Endothelial cell of hepatic sinusoid (primary cell): Measurements from ENCODE around the gene UCK2.
"Not testable (repeated sequence)": the region's sequence is repeated elsewhere in the genome, so short reads cannot be mapped to it uniquely, and the experiment has no call there.

Experiments used
- in situ Hi-C: cut with HindIII; loops from 2 replicates; pipeline ENCODE4 v1.10.0; 2017; ENCODE audit warnings: low sequenced_read_pairs

UCK2 gene

GRCh38 chr1:165827268-165828102 lies at the start of gene UCK2:
Gene UCK2 (plus strand): TSS chr1:165827614. CDS start chr1:165827834, 220 bp downstream.
- in situ Hi-C loops, result loop anchor here (5.0 kb wide), 2 partner anchors 35 to 75 kb away; no protein-coding TSS in a partner anchor

- in situ Hi-C loops, result not testable (repeated sequence)
Observed at GRCh38 chr1:165778197-165778596, 49.2 kb upstream of the UCK2 start.

- in situ Hi-C loops, result not testable (repeated sequence)
Observed at GRCh38 chr1:165783519-165783918, 43.9 kb upstream of the UCK2 start.

- in situ Hi-C loops, result loop anchor here (5.0 kb wide), 1 partner anchor 105 kb away; no protein-coding TSS in a partner anchor
Observed at GRCh38 chr1:165787741-165788140, 39.7 kb upstream of the UCK2 start.

GRCh38 chr1:165793951-165794350 lies 33.5 kb upstream of the UCK2 start:
- in situ Hi-C loops, result no loop called here

GRCh38 chr1:165795894-165796293 lies 31.5 kb upstream of the UCK2 start:
- in situ Hi-C loops, result no loop called here

- in situ Hi-C loops, result no loop called here
Observed at GRCh38 chr1:165799387-165799786, 28.0 kb upstream of the UCK2 start.

GRCh38 chr1:165804513-165804912 lies 22.9 kb upstream of the UCK2 start:
- in situ Hi-C loops, result not testable (repeated sequence)

- in situ Hi-C loops, result no loop called here
Observed at GRCh38 chr1:165807613-165808012, 19.8 kb upstream of the UCK2 start.

- in situ Hi-C loops, result no loop called here
Observed at GRCh38 chr1:165815725-165816124, 11.7 kb upstream of the UCK2 start.

GRCh38 chr1:165816157-165816556 lies 11.3 kb upstream of the UCK2 start:
- in situ Hi-C loops, result no loop called here

- in situ Hi-C loops, result no loop called here
Observed at GRCh38 chr1:165816826-165817497, 10.5 kb upstream of the UCK2 start.

GRCh38 chr1:165823552-165824268 lies 3.7 kb upstream of the UCK2 start:
- in situ Hi-C loops, result no loop called here

GRCh38 chr1:165824269-165824643 lies 3.2 kb upstream of the UCK2 start:
- in situ Hi-C loops, result no loop called here

GRCh38 chr1:165826565-165827267 lies 698 bp upstream of the UCK2 start:
- in situ Hi-C loops, result loop anchor here (5.0 kb wide), 2 partner anchors 36 to 76 kb away; no protein-coding TSS in a partner anchor

GRCh38 chr1:165828103-165828668 lies 772 bp downstream of the UCK2 start:
- in situ Hi-C loops, result loop anchor here (5.0 kb wide), 2 partner anchors 34 to 74 kb away; no protein-coding TSS in a partner anchor

GRCh38 chr1:165828669-165829329 lies 1.4 kb downstream of the UCK2 start:
- in situ Hi-C loops, result loop anchor here (5.0 kb wide), 2 partner anchors 34 to 74 kb away; no protein-coding TSS in a partner anchor

GRCh38 chr1:165829888-165830287 lies 2.5 kb downstream of the UCK2 start:
- in situ Hi-C loops, result loop anchor here (5.0 kb wide), 2 partner anchors 32 to 72 kb away; no protein-coding TSS in a partner anchor

GRCh38 chr1:165831146-165831545 lies 3.7 kb downstream of the UCK2 start:
- in situ Hi-C loops, result no loop called here

GRCh38 chr1:165832902-165833301 lies 5.5 kb downstream of the UCK2 start:
- in situ Hi-C loops, result no loop called here
